ENCODE results near the gene PDE3A.

Gene PDE3A

DNA sequence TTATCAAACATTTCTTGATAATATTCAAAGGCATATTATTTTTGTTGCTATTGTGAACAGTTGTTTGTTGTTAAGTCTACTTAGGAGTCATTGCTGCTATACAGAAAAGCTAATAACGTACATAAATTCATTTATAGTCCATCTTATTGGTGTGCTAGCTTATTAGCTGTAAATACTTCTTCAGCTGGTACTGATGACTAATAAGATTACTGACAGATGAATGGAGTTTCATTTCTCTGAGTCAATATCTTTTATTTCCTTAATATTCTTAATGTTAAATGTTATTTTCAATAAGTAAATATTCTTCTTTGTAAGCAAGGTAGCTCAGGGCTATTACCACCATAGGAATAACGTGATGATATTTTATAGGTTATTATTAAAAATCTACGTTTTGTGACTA, 187.4 kb downstream of the PDE3A start:
- H3K27me3 Mint-ChIP-seq (ENCODE audit: low read depth, poor library complexity), result peaks cover 3% of the 10 kb centered on the region
- H3K36me3 Mint-ChIP-seq (ENCODE audit: low read depth), result no peaks in the 10 kb centered on the region
- H3K4me3 Mint-ChIP-seq, result no peak overlapping the region
- H3K9me3 Mint-ChIP-seq, result peaks cover 11% of the 10 kb centered on the region
- TF ChIP-seq, protein P1, sequence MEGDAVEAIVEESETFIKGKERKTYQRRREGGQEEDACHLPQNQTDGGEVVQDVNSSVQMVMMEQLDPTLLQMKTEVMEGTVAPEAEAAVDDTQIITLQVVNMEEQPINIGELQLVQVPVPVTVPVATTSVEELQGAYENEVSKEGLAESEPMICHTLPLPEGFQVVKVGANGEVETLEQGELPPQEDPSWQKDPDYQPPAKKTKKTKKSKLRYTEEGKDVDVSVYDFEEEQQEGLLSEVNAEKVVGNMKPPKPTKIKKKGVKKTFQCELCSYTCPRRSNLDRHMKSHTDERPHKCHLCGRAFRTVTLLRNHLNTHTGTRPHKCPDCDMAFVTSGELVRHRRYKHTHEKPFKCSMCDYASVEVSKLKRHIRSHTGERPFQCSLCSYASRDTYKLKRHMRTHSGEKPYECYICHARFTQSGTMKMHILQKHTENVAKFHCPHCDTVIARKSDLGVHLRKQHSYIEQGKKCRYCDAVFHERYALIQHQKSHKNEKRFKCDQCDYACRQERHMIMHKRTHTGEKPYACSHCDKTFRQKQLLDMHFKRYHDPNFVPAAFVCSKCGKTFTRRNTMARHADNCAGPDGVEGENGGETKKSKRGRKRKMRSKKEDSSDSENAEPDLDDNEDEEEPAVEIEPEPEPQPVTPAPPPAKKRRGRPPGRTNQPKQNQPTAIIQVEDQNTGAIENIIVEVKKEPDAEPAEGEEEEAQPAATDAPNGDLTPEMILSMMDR (IDR thresholded peaks at IDR 0.05), result no peak
- H3K27ac Mint-ChIP-seq, result no peak overlapping the region
- DNase-seq, result no peak
- no peaks in the 10 kb centered on the region for H3K4me1 Mint-ChIP-seq

- no peak overlapping the region for H3K27ac Mint-ChIP-seq
- no peak for DNase-seq
- peaks cover 3% of the 10 kb centered on the region for H3K27me3 Mint-ChIP-seq (ENCODE audit: low read depth, poor library complexity)
- no peak overlapping the region for H3K4me3 Mint-ChIP-seq
- H3K36me3 Mint-ChIP-seq (ENCODE audit: low read depth), result no peaks in the 10 kb centered on the region
- no peaks in the 10 kb centered on the region for H3K4me1 Mint-ChIP-seq
- TF ChIP-seq, protein P1 (IDR thresholded peaks at IDR 0.05), result no peak
- peaks cover 2% of the 10 kb centered on the region for H3K9me3 Mint-ChIP-seq
These were observed 188.8 kb downstream of the PDE3A start for GRCh38 chr12:20557096-20557495.

DNA sequence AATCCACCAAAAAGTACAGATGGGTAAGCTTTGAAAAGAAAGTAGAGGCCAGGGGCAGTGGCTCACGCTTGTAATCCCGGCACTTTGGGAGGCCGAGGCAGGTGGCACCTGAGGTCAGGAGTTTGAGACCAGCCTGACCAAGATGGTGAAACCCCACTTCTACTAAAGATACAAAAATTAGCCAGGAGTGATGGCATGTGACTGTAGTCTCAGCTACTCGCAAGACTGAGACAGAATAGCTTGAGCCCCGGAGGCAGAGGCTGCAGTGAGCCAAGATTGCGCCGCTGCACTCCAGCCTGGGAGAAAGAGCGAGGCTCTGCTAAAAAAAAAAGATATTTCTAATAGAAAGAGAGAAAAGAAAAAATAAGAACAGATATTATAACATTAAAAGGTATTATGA, 192.6 kb downstream of the PDE3A start:
- no peak for DNase-seq
- H3K27me3 Mint-ChIP-seq (ENCODE audit: low read depth, poor library complexity), result peaks cover 3% of the 10 kb centered on the region
- no peak overlapping the region for H3K4me3 Mint-ChIP-seq
- H3K4me1 Mint-ChIP-seq, result no peaks in the 10 kb centered on the region
- H3K36me3 Mint-ChIP-seq (ENCODE audit: low read depth), result no peaks in the 10 kb centered on the region
- H3K27ac Mint-ChIP-seq, result no peak overlapping the region
- TF ChIP-seq, protein P1 (IDR thresholded peaks at IDR 0.05), result no peak
- no peaks in the 10 kb centered on the region for H3K9me3 Mint-ChIP-seq

DNA sequence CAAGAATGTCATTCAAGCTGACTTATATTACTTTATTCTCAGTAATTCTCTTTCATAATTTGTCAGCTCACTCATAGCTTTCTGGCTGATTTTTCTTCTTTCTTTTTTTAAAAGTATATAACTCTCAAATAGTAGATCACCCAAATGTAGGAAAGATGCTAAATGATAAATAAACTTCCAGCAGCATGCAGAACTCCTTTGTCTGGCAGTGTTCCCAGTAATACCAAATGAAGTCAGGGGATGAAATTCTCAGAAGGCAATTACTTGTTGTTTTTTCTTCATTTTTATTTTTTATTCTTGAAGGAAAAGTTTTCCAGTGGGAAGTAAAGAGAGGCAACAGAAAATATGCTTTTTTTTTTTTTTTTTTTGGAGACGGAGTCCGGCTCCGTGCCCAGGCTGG, 193.5 kb downstream of the PDE3A start:
- no peaks in the 10 kb centered on the region for H3K4me1 Mint-ChIP-seq
- H3K27me3 Mint-ChIP-seq (ENCODE audit: low read depth, poor library complexity), result peaks cover 3% of the 10 kb centered on the region
- no peak overlapping the region for H3K27ac Mint-ChIP-seq
- no peak overlapping the region for H3K4me3 Mint-ChIP-seq
- TF ChIP-seq, protein P1 (IDR thresholded peaks at IDR 0.05), result no peak
- no peaks in the 10 kb centered on the region for H3K36me3 Mint-ChIP-seq (ENCODE audit: low read depth)
- no peak for DNase-seq
- H3K9me3 Mint-ChIP-seq, result no peaks in the 10 kb centered on the region

GRCh38 chr12:20567413-20567812, 199.1 kb downstream of the PDE3A start:
- no peak for DNase-seq
- no peaks in the 10 kb centered on the region for H3K36me3 Mint-ChIP-seq (ENCODE audit: low read depth)
- H3K4me1 Mint-ChIP-seq, result no peaks in the 10 kb centered on the region
- no peaks in the 10 kb centered on the region for H3K9me3 Mint-ChIP-seq
- TF ChIP-seq, protein P1 (IDR thresholded peaks at IDR 0.05), result no peak
- no peak overlapping the region for H3K27ac Mint-ChIP-seq
- no peaks in the 10 kb centered on the region for H3K27me3 Mint-ChIP-seq (ENCODE audit: low read depth, poor library complexity)
- H3K4me3 Mint-ChIP-seq, result no peak overlapping the region

- Mint-ChIP-seq H3K4me3 (no peak overlapping the region), H3K36me3 (ENCODE audit: low read depth) (no peaks in the 10 kb centered on the region), H3K27ac (no peak overlapping the region), H3K9me3 (no peaks in the 10 kb centered on the region), H3K4me1 (no peaks in the 10 kb centered on the region), H3K27me3 (ENCODE audit: low read depth, poor library complexity) (no peaks in the 10 kb centered on the region)
- no peak for DNase-seq
- TF ChIP-seq, protein P1 (IDR thresholded peaks at IDR 0.05), result no peak
These were observed 204.1 kb downstream of the PDE3A start for GRCh38 chr12:20572451-20572850.
